ENCODE data around the gene ZWILCH. TPM values are rescaled to one million over a fixed set of nuclear protein-coding genes. Genes with fewer than 3 reads are reported as not detected.

ZWILCH gene
- total RNA-seq, 4 donors from 2014 or later, result 2.4 to 26.1 (median 7.0) TPM

GRCh38 chr15:66572146-66572545 lies 67.0 kb downstream of the ZWILCH start:
- TF ChIP-seq CTCF (IDR thresholded peaks at IDR 0.05) (no peak), POLR2A (IDR thresholded peaks at IDR 0.05) (no peak)
- Histone ChIP-seq H3K4me3 (no peak overlapping the region), H3K4me1 (no peaks in the 10 kb centered on the region), H3K27ac (no peak overlapping the region), H3K9me3 (no peaks in the 10 kb centered on the region), H3K27me3 (no peaks in the 10 kb centered on the region), H3K36me3 (no peaks in the 10 kb centered on the region)
- intact Hi-C loops (cut with DNase I; ENCODE audit: low total_unique reads), result no loop called here
- DNase-seq, result no peak

GRCh38 chr15:66573348-66573718 lies 68.2 kb downstream of the ZWILCH start:
- no peaks in the 10 kb centered on the region for H3K4me1 ChIP-seq
- no peaks in the 10 kb centered on the region for H3K36me3 ChIP-seq
- H3K27ac ChIP-seq, result no peak overlapping the region
- no peaks in the 10 kb centered on the region for H3K9me3 ChIP-seq
- H3K27me3 ChIP-seq, result no peaks in the 10 kb centered on the region
- DNase-seq, result no peak
- TF ChIP-seq POLR2A (IDR thresholded peaks at IDR 0.05) (no peak), CTCF (IDR thresholded peaks at IDR 0.05) (no peak)
- intact Hi-C loops (cut with DNase I; ENCODE audit: low total_unique reads), result no loop called here
- H3K4me3 ChIP-seq, result no peak overlapping the region

- Histone ChIP-seq H3K36me3 (no peaks in the 10 kb centered on the region), H3K27me3 (no peaks in the 10 kb centered on the region), H3K27ac (no peak overlapping the region), H3K4me3 (no peak overlapping the region), H3K9me3 (no peaks in the 10 kb centered on the region), H3K4me1 (no peaks in the 10 kb centered on the region)
- intact Hi-C loops (cut with DNase I; ENCODE audit: low total_unique reads), result no loop called here
- TF ChIP-seq CTCF (IDR thresholded peaks at IDR 0.05) (no peak), POLR2A (IDR thresholded peaks at IDR 0.05) (no peak)
- no peak for DNase-seq
These were observed 68.8 kb downstream of the ZWILCH start for GRCh38 chr15:66573719-66574595.

GRCh38 chr15:66574596-66574950 lies 69.4 kb downstream of the ZWILCH start:
- Histone ChIP-seq H3K27ac (no peak overlapping the region), H3K36me3 (no peaks in the 10 kb centered on the region), H3K9me3 (no peaks in the 10 kb centered on the region), H3K4me3 (no peak overlapping the region), H3K27me3 (no peaks in the 10 kb centered on the region), H3K4me1 (no peaks in the 10 kb centered on the region)
- no peak for DNase-seq
- TF ChIP-seq POLR2A (IDR thresholded peaks at IDR 0.05), result no peak
- TF ChIP-seq CTCF (IDR thresholded peaks at IDR 0.05), result no peak
- intact Hi-C loops (cut with DNase I; ENCODE audit: low total_unique reads), result no loop called here

GRCh38 chr15:66578286-66578875 lies 73.3 kb downstream of the ZWILCH start:
- TF ChIP-seq CTCF (IDR thresholded peaks at IDR 0.05), result no peak
- no peak for TF ChIP-seq POLR2A (IDR thresholded peaks at IDR 0.05)
- no peak for DNase-seq
- no peak overlapping the region for H3K27ac ChIP-seq
- no peak overlapping the region for H3K4me3 ChIP-seq
- H3K4me1 ChIP-seq, result no peaks in the 10 kb centered on the region
- intact Hi-C loops (cut with DNase I; ENCODE audit: low total_unique reads), result no loop called here
- no peaks in the 10 kb centered on the region for H3K36me3 ChIP-seq
- H3K27me3 ChIP-seq, result no peaks in the 10 kb centered on the region
- H3K9me3 ChIP-seq, result no peaks in the 10 kb centered on the region
